A549 (cell line): ENCODE data around the gene MED28.

ENCODE experiments used
- CEBPB ChIP-seq, 2 experiments: fragments of >200 bp in 1 of 2; sonication (Bioruptor Twin) in 1 of 2; formaldehyde crosslinking in 1 of 2; IDR thresholded peaks; 2 replicates each; pipeline ENCODE4 v1.6.1; 2012 to 2016
- CTCF ChIP-seq: fragments of >200 bp; sonication (Bioruptor Twin); formaldehyde crosslinking; IDR thresholded peaks from 3 replicates; pipeline ENCODE4 v1.5.1; 2016
- REST ChIP-seq: fragments of 200-600 bp; sonication (generic); IDR thresholded peaks from 2 replicates; pipeline ENCODE4 v1.6.1; 2016; ENCODE audit warnings: antibody characterized with exemption, mild to moderate bottlenecking, moderate library complexity
- ZFP36 ChIP-seq: fragments of 450-650 bp; IDR thresholded peaks from 2 replicates; pipeline ENCODE4 v1.6.1; 2014; ENCODE audit warnings: borderline replicate concordance; ENCODE audit not compliant: partially characterized antibody

- TF ChIP-seq CTCF (no peak), CEBPB (IDR thresholded peaks at IDR 0.05) (no peak), ZFP36 (no peak), REST (no peak)
Measured at GRCh38 chr4:17635056-17635455, 20.6 kb downstream of the MED28 start.
